Globus pallidus (tissue), 1 donor: ENCODE measurements around the gene GP2.
"Not testable (repeated sequence)": the region's sequence is repeated elsewhere in the genome, so short reads cannot be mapped to it uniquely, and the experiment has no call there.

ENCODE experiments used
- DNase-seq: peaks from one replicate; pipeline ENCODE4 v3.0.0-alpha.2; 2015; ENCODE audit warnings: low spot score

The GP2 gene

DNA sequence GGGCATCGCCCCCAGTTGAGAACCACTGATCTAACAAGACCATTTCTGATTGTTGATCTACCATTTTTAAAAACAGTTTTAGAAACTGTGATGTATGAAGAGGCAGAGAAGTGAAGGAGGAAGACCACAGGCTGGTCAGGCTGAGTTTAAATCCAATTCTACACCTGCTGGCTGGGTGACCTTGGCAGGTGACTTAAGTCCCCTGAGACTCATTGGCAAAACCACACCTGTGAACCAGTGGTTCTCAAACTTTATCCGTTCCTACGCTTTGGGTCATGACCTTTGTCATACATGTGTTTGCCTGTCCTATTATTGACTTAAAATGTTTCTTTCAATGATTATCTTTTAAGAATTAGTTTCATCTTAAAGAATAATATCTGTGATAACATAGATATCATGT, 2.3 kb downstream of the GP2 start:
- no peak for DNase-seq

DNA sequence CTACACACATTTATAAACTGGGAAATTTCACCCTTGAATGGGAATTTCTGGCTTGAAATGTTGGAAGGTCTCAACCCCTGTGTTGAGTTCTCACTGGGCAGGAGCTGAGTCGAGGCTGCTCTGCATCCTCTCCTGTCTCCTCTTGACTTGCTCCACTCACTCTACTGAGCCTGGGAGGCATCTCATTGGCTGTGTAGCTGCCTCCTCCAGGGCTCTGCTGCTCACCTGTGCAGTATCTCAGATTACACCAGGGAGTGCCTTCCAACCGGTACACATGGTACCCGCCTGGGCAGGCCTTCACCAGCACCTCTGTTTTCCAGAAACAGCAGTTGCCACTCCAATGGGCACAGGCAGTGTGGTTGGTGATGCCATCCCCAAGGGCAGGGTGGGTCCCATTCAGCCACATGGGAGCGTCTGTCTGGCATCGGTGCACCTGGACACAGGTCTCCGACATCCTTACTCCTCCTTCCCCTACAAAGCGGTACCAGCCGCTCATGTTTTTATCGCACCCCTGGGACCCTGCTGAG, 3.7 kb downstream of the GP2 start:
- DNase-seq, result no peak

- no peak for DNase-seq
Measured at GRCh38 chr16:20322696-20323095, 4.6 kb downstream of the GP2 start.

DNA sequence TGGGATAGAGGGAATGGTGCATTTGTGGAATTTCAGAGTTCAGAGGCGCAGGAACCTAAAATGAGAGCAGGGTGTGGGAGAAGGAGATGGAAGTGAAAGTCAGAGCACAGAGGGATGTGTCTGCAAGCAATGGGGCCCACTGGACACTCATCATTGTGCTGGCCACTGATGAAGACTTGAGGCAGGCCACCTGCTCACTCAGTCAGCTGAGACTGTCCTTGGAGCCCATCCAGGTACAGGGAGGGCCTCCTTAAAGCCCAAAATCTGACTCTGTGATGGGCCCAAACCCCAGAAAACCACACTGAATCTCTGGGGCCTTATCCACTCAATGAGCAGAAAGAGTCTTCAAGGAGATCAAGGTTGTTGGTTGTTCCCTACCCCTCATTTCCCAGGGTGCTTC, 5.6 kb downstream of the GP2 start:
- no peak for DNase-seq

DNA sequence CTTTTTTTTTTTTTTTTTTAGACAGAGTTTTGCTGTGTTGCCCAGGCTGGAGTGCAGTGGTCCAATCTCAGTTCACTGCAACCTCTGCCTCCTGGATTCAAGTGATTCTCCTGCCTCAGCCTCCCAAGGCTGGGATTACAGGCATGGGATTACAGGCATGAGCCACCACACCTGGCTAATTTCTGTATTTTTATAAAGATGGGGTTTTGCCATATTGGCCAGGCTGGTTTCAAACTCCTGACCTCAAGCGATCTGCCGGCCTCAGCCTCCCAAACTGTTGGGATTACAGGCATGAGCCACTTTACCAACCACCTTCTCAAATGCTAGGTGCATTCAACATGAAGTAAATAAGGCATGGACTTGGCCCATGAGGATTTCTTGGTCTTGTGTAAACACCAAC, 6.3 kb downstream of the GP2 start:
- not testable (repeated sequence) for DNase-seq

- no peak for DNase-seq
Measured at GRCh38 chr16:20320592-20320991, 6.7 kb downstream of the GP2 start.

DNA sequence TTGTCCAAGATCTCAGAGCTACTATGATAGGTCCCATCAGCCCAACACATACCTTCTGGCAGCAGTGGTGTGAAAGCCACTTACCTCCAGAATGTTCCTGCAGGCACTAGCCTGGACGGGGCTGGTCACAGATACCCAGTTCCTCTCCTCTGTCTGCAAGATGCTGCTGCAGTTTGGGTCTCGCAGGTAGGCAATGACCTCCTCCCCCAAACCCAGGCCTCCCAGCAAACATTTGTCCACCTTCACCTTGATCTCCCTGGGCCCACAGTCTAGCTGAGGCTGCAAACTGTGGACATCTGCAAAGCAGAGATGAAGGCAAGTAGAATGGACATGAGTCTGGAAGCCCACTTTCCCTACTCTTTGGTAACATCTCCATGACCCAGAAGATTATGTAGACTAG, 7.1 kb downstream of the GP2 start:
- no peak for DNase-seq

GRCh38 chr16:20319406-20319805, 7.9 kb downstream of the GP2 start:
- no peak for DNase-seq

DNA sequence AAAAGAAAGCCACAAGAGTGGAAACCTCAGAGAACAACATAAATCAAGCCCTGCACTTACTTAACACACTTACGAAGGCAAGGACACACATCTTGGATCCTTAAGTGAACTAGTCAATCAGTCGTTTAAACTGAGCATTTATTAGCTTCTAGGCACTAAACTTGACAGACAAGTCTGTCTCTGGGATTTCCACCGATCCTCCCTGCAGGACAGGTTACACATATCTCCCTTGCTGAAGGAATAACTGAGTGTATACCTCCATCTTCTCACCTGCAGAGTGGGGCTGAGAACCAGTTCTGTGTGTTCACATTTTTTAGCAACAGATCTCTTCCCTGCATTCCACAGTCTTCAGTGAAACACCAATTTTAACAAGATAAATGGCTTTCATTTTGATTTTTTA, 8.9 kb downstream of the GP2 start:
- no peak for DNase-seq

DNA sequence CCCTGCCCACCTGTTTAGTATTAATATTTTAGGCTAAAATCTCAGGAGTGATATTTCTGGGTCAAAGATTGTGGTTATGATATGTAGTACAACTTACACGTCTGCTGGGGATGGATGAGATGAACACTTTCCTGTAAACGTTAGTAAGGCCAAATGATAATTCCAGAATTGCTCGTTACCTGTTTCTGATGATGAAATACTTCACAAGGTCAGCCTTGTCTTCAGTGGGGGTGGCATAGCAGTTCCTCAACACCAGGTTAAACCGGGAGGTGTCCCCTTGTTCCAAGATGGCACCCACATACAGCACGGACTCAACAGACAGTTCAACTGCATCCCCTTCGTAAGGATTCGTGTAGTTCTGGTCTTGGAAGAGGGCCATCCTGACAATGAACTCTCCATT, 9.3 kb downstream of the GP2 start:
- no peak for DNase-seq

DNA sequence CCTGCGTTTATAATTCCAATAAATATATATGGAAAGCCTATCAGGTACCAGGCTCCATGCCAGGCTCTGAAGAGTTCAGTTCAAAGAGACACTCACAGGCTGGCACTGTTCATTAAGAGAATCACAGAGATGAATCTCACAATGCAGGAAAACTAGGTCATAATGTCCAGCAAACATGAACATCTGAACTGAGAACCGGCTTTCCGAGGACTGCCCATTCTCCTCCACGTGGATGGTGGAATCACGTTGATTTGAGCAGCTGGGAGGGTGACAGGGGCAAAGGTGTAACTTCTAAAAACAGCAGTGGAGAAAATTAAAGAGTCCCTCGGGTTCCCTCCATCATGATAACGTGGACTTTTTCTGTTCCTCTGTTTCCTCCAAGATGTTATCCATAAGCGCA, 10.2 kb downstream of the GP2 start:
- no peak for DNase-seq

GRCh38 chr16:20316715-20317114, 10.6 kb downstream of the GP2 start:
- DNase-seq, result no peak

GRCh38 chr16:20315764-20316163, 11.5 kb downstream of the GP2 start:
- no peak for DNase-seq

GRCh38 chr16:20314575-20314974, 12.7 kb downstream of the GP2 start:
- DNase-seq, result no peak

GRCh38 chr16:20313741-20314140, 13.6 kb downstream of the GP2 start:
- no peak for DNase-seq

GRCh38 chr16:20312536-20313095, 14.7 kb downstream of the GP2 start:
- DNase-seq, result not testable (repeated sequence)

GRCh38 chr16:20311548-20311947, 15.8 kb downstream of the GP2 start:
- DNase-seq, result no peak

- DNase-seq, result no peak
Measured at GRCh38 chr16:20310421-20311395, 16.6 kb downstream of the GP2 start.

DNA sequence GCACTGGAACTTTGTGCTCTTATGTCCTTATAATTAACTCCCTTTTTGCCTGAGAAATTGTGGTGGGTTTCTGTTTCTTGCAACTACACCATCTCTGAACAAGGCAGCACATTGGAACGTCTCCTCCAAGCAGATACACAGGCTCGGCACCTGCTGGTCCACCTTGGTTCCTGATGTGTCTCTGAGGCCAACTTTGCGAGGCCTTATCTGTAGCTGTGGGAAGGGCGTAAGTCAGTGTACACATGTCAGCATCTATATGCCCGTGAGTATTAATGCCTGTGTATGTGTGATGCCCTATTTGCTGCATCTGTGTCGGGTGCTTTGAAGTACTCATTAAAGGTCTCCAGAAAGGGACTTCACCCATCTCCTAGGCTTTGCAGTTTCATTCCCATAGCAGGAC, 17.5 kb downstream of the GP2 start:
- no peak for DNase-seq

- DNase-seq, result no peak
Measured at GRCh38 chr16:20308801-20309590, 18.3 kb downstream of the GP2 start.

DNA sequence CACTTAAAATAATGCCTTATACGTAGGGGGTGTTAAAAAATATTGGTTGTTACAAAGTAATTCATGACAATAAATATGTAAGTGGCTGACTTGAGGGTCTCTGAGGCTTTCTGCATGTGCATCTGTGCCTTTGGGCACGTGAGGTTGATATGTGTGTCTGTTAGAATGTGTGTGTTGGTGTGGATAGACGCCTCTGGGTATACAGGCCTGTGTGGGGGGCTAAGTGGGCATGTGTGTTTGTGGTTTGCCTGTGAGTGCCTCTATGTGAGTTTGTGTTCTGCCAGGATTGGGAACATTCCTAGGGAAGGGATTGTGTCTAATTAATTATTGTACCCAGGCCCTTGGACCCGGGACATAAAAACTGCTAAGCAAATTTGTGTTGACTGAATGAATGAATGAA, 19.0 kb downstream of the GP2 start:
- no peak for DNase-seq

DNA sequence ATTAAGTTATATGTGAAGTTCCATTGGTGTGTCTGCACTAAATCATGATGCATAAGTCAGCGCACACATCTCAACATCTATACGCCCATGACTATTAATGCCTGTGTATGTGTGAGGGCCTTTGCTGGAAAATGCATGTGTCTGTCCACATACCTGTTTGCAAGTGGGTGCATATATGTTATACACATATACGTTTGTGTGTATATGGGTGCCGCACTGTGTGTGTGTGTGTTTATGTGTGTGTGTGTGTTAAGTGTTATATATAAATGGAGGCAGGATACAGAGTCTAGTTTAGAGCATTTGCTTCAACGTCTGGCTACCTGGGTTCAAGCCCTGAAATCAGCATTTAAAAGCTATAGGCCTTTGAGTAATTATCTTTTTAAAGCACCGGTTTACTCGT, 19.5 kb downstream of the GP2 start:
- DNase-seq, result no peak

DNA sequence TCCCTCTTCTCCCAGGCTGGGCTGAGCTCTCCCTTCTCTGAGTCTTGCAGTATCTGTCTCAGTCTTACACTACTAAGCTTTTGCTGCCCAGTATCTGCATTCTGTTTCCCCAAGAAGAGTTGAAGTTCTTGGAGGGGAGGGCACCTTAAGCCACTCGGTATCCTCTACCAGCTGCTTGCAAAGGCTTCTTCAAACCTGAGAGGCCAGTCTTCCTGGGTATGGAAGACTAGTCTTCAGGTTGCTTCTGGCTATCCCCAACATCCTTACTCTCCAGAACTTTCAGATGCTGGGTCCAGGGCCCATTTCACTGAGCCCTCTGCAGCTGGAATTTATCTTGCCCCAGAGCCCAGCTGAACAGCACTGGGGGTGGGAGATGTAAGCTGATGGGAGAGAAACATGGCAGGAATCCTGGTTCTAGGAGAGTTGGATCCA, 20.1 kb downstream of the GP2 start:
- no peak for DNase-seq
